ENCODE data around the gene VSX1.

Gene VSX1

GRCh38 chr20:25046736-25047666, 34.9 kb downstream of the VSX1 start:
- H4K8ac ChIP-seq (ENCODE audit: low read depth, low read length), result no peak overlapping the region
- WGBS, 2 donors (ENCODE audit: extremely low coverage in 2 of 2, insufficient read length in 2 of 2, insufficient replicate concordance in 1 of 2), result no CpG with 5 or more reads among the region's 21 CpGs

GRCh38 chr20:25046181-25046641, 35.7 kb downstream of the VSX1 start:
- H4K8ac ChIP-seq (ENCODE audit: low read depth, low read length), result no peak overlapping the region
- H2BK120ac ChIP-seq (ENCODE audit: low read depth, low read length), result no peak overlapping the region
- H3K79me1 ChIP-seq (ENCODE audit: low read depth, low read length), result no peaks in the 10 kb centered on the region
- peak overlapping the region; percentile 22 for H3K18ac ChIP-seq (ENCODE audit: low read length)
- no CpG with 5 or more reads among the region's 14 CpGs for WGBS, 2 donors (ENCODE audit: extremely low coverage in 2 of 2, insufficient read length in 2 of 2, insufficient replicate concordance in 1 of 2)
- H2BK15ac ChIP-seq (ENCODE audit: low read length), result no peak overlapping the region
- H3K4me3 ChIP-seq (ENCODE audit: low read length in 2 of 2), result no peak overlapping the region
- H3K23ac ChIP-seq (ENCODE audit: low read depth, low read length, poor library complexity), result no peak overlapping the region
- H3K9ac ChIP-seq (ENCODE audit: low read depth, low read length, poor library complexity), result no peak overlapping the region
- H3K9me3 ChIP-seq (replicated peaks in 1 of 2; ENCODE audit: control insufficient read depth in 2 of 2, insufficient read depth in 1 of 2, low read depth in 1 of 2, low read length in 2 of 2), result no peaks in the 10 kb centered on the region
- H3K4me2 ChIP-seq (ENCODE audit: insufficient read depth, low read length, poor library complexity, severe bottlenecking), result no peak overlapping the region
- DNase-seq (ENCODE audit: low spot score), result no peak
- H2AFZ ChIP-seq (ENCODE audit: low read length), result peak overlapping the region; percentile 42
- peaks cover 0 to 60% (median 0%) of the 10 kb centered on the region in 3 experiments for H3K27me3 ChIP-seq (ENCODE audit: control insufficient read depth in 3 of 3, insufficient read depth in 3 of 3, low read depth in 1 of 3, low read length in 3 of 3)
- H2AK5ac ChIP-seq (ENCODE audit: low read depth, low read length), result no peak overlapping the region
- no peak overlapping the region for H3K27ac ChIP-seq (replicated peaks; ENCODE audit: low read length)
- no peaks in the 10 kb centered on the region for H3K36me3 ChIP-seq (replicated peaks in 1 of 2; ENCODE audit: control insufficient read depth in 2 of 2, insufficient read depth in 2 of 2, low read length in 2 of 2)
- H2BK12ac ChIP-seq (ENCODE audit: low read length), result no peak overlapping the region
- no peak overlapping the region for H3K4ac ChIP-seq (ENCODE audit: low read length)
- H3K4me1 ChIP-seq (ENCODE audit: control insufficient read depth in 2 of 2, insufficient read depth in 1 of 2, low read depth in 1 of 2, low read length in 2 of 2), result peaks cover 2 to 4% of the 10 kb centered on the region in 2 donors
- H4K91ac ChIP-seq (ENCODE audit: low read depth, low read length, poor library complexity), result no peak overlapping the region
- H2BK5ac ChIP-seq (ENCODE audit: low read length), result no peak overlapping the region
- H3K14ac ChIP-seq (ENCODE audit: low read length), result no peak overlapping the region

More at GRCh38 chr20:25046736-25047666, 34.9 kb downstream of the VSX1 start:
- Histone ChIP-seq H3K14ac (ENCODE audit: low read length) (no peak overlapping the region), H3K9ac (ENCODE audit: low read depth, low read length, poor library complexity) (no peak overlapping the region), H2BK5ac (ENCODE audit: low read length) (no peak overlapping the region), H3K4me1 (ENCODE audit: control insufficient read depth in 2 of 2, insufficient read depth in 1 of 2, low read depth in 1 of 2, low read length in 2 of 2) (peaks cover 2 to 4% of the 10 kb centered on the region in 2 donors), H2AK5ac (ENCODE audit: low read depth, low read length) (peak overlapping the region; percentile 76), H3K9me3 (replicated peaks in 1 of 2; ENCODE audit: control insufficient read depth in 2 of 2, insufficient read depth in 1 of 2, low read depth in 1 of 2, low read length in 2 of 2) (no peaks in the 10 kb centered on the region), H4K91ac (ENCODE audit: low read depth, low read length, poor library complexity) (no peak overlapping the region), H3K79me1 (ENCODE audit: low read depth, low read length) (no peaks in the 10 kb centered on the region), H3K4ac (ENCODE audit: low read length) (no peak overlapping the region), H3K4me3 (ENCODE audit: low read length in 2 of 2) (no peak overlapping the region), H3K36me3 (replicated peaks in 1 of 2; ENCODE audit: control insufficient read depth in 2 of 2, insufficient read depth in 2 of 2, low read length in 2 of 2) (no peaks in the 10 kb centered on the region), H2BK15ac (ENCODE audit: low read length) (peak overlapping the region; percentile 60), H3K18ac (ENCODE audit: low read length) (peak overlapping the region; percentile 73), H3K27me3 (ENCODE audit: control insufficient read depth in 3 of 3, insufficient read depth in 3 of 3, low read depth in 1 of 3, low read length in 3 of 3) (peaks cover 0 to 63% (median 0%) of the 10 kb centered on the region in 3 experiments), H3K4me2 (ENCODE audit: insufficient read depth, low read length, poor library complexity, severe bottlenecking) (no peak overlapping the region), H2BK12ac (ENCODE audit: low read length) (no peak overlapping the region), H2BK120ac (ENCODE audit: low read depth, low read length) (no peak overlapping the region), H3K23ac (ENCODE audit: low read depth, low read length, poor library complexity) (peak overlapping the region; percentile 39), H2AFZ (ENCODE audit: low read length) (peak overlapping the region; percentile 42), H3K27ac (replicated peaks; ENCODE audit: low read length) (no peak overlapping the region)
- no peak for DNase-seq (ENCODE audit: low spot score)

- H3K4me1 ChIP-seq (ENCODE audit: control insufficient read depth in 2 of 2, insufficient read depth in 1 of 2, low read depth in 1 of 2, low read length in 2 of 2), result peaks cover 2 to 4% of the 10 kb centered on the region in 2 donors
- peaks cover 0 to 54% (median 0%) of the 10 kb centered on the region in 3 experiments for H3K27me3 ChIP-seq (ENCODE audit: control insufficient read depth in 3 of 3, insufficient read depth in 3 of 3, low read depth in 1 of 3, low read length in 3 of 3)
Measured at GRCh38 chr20:25045343-25045712, 36.6 kb downstream of the VSX1 start.

GRCh38 chr20:25044660-25045342, 37.1 kb downstream of the VSX1 start:
- Histone ChIP-seq H3K36me3 (replicated peaks in 1 of 2; ENCODE audit: control insufficient read depth in 2 of 2, insufficient read depth in 2 of 2, low read length in 2 of 2) (no peaks in the 10 kb centered on the region), H2BK15ac (ENCODE audit: low read length) (no peak overlapping the region), H4K8ac (ENCODE audit: low read depth, low read length) (no peak overlapping the region), H4K91ac (ENCODE audit: low read depth, low read length, poor library complexity) (no peak overlapping the region), H3K4ac (ENCODE audit: low read length) (no peak overlapping the region), H3K9me3 (replicated peaks in 1 of 2; ENCODE audit: control insufficient read depth in 2 of 2, insufficient read depth in 1 of 2, low read depth in 1 of 2, low read length in 2 of 2) (no peaks in the 10 kb centered on the region), H3K4me3 (ENCODE audit: low read length in 2 of 2) (no peak overlapping the region), H2AFZ (ENCODE audit: low read length) (no peak overlapping the region), H2BK5ac (ENCODE audit: low read length) (no peak overlapping the region), H3K4me1 (ENCODE audit: control insufficient read depth in 2 of 2, insufficient read depth in 1 of 2, low read depth in 1 of 2, low read length in 2 of 2) (peaks cover 2 to 5% of the 10 kb centered on the region in 2 donors), H3K27me3 (ENCODE audit: control insufficient read depth in 3 of 3, insufficient read depth in 3 of 3, low read depth in 1 of 3, low read length in 3 of 3) (peaks cover 0 to 51% (median 0%) of the 10 kb centered on the region in 3 experiments), H3K18ac (ENCODE audit: low read length) (peak overlapping the region; percentile 71), H3K9ac (ENCODE audit: low read depth, low read length, poor library complexity) (no peak overlapping the region), H2BK12ac (ENCODE audit: low read length) (no peak overlapping the region), H3K79me1 (ENCODE audit: low read depth, low read length) (no peaks in the 10 kb centered on the region), H2AK5ac (ENCODE audit: low read depth, low read length) (peak overlapping the region; percentile 74), H3K14ac (ENCODE audit: low read length) (no peak overlapping the region), H3K23ac (ENCODE audit: low read depth, low read length, poor library complexity) (no peak overlapping the region), H3K27ac (replicated peaks; ENCODE audit: low read length) (no peak overlapping the region), H2BK120ac (ENCODE audit: low read depth, low read length) (no peak overlapping the region), H3K4me2 (ENCODE audit: insufficient read depth, low read length, poor library complexity, severe bottlenecking) (no peak overlapping the region)
- no peak for DNase-seq (ENCODE audit: low spot score)
- WGBS, 2 donors (ENCODE audit: extremely low coverage in 2 of 2, insufficient read length in 2 of 2, insufficient replicate concordance in 1 of 2), result no CpG with 5 or more reads among the region's 14 CpGs

More at GRCh38 chr20:25045343-25045712, 36.6 kb downstream of the VSX1 start:
- no peak for DNase-seq (ENCODE audit: low spot score)
- H3K23ac ChIP-seq (ENCODE audit: low read depth, low read length, poor library complexity), result no peak overlapping the region
- H3K4me2 ChIP-seq (ENCODE audit: insufficient read depth, low read length, poor library complexity, severe bottlenecking), result no peak overlapping the region
- H2BK12ac ChIP-seq (ENCODE audit: low read length), result no peak overlapping the region
- H3K18ac ChIP-seq (ENCODE audit: low read length), result peak overlapping the region; percentile 12
- H2AFZ ChIP-seq (ENCODE audit: low read length), result no peak overlapping the region
- H3K79me1 ChIP-seq (ENCODE audit: low read depth, low read length), result no peaks in the 10 kb centered on the region
- H2BK5ac ChIP-seq (ENCODE audit: low read length), result no peak overlapping the region
- no peak overlapping the region for H3K9ac ChIP-seq (ENCODE audit: low read depth, low read length, poor library complexity)
- no peak overlapping the region for H3K27ac ChIP-seq (replicated peaks; ENCODE audit: low read length)
- H4K91ac ChIP-seq (ENCODE audit: low read depth, low read length, poor library complexity), result no peak overlapping the region
- no peaks in the 10 kb centered on the region for H3K36me3 ChIP-seq (replicated peaks in 1 of 2; ENCODE audit: control insufficient read depth in 2 of 2, insufficient read depth in 2 of 2, low read length in 2 of 2)
- H2BK120ac ChIP-seq (ENCODE audit: low read depth, low read length), result no peak overlapping the region
- H3K14ac ChIP-seq (ENCODE audit: low read length), result no peak overlapping the region
- peak overlapping the region; percentile 13 for H2AK5ac ChIP-seq (ENCODE audit: low read depth, low read length)
- no peak overlapping the region for H2BK15ac ChIP-seq (ENCODE audit: low read length)
- no peaks in the 10 kb centered on the region for H3K9me3 ChIP-seq (replicated peaks in 1 of 2; ENCODE audit: control insufficient read depth in 2 of 2, insufficient read depth in 1 of 2, low read depth in 1 of 2, low read length in 2 of 2)
- H4K8ac ChIP-seq (ENCODE audit: low read depth, low read length), result no peak overlapping the region
- no CpG with 5 or more reads among the region's 9 CpGs for WGBS, 2 donors (ENCODE audit: extremely low coverage in 2 of 2, insufficient read length in 2 of 2, insufficient replicate concordance in 1 of 2)
- H3K4me3 ChIP-seq (ENCODE audit: low read length in 2 of 2), result no peak overlapping the region
- H3K4ac ChIP-seq (ENCODE audit: low read length), result no peak overlapping the region

All from neuronal stem cell (in vitro differentiated cells).